ENCODE measurements around the gene GFPT2. TPM values are rescaled to one million over a fixed set of nuclear protein-coding genes. Genes with fewer than 3 reads are reported as not detected.

GFPT2 gene
- total RNA-seq, 2 experiments from 2014 or later = 0.15 to 0.37 TPM

- DNase-seq = no peak
- peaks cover 12% of the 10 kb centered on the region for H3K4me1 Mint-ChIP-seq
- ATAC-seq = no peak
- peaks cover 1% of the 10 kb centered on the region for H3K36me3 Mint-ChIP-seq
- no peak overlapping the region for H3K27ac Mint-ChIP-seq
- H3K4me3 Mint-ChIP-seq = no peak overlapping the region
- H3K9me3 Mint-ChIP-seq (ENCODE audit: low read depth) = no peaks in the 10 kb centered on the region
- CTCF ChIA-PET = interaction anchor here (0.7 to 6.8 kb wide), 5 partner anchors 17 to 33 kb away, joined by 3 to 147 read pairs (median 5); no protein-coding TSS in a partner anchor
- H3K27me3 Mint-ChIP-seq = no peaks in the 10 kb centered on the region
Observed at GRCh38 chr5:180296771-180297170, 56.4 kb downstream of the GFPT2 start.

- Mint-ChIP-seq H3K4me1 (peaks cover 23% of the 10 kb centered on the region), H3K36me3 (peaks cover 1% of the 10 kb centered on the region), H3K9me3 (ENCODE audit: low read depth) (no peaks in the 10 kb centered on the region), H3K27me3 (no peaks in the 10 kb centered on the region), H3K27ac (no peak overlapping the region), H3K4me3 (no peak overlapping the region)
- DNase-seq (no peak), ATAC-seq (no peak)
- CTCF ChIA-PET = interaction anchor here (0.6 to 6.8 kb wide), 7 partner anchors 12 to 175 kb away, joined by 3 to 147 read pairs (median 9); partner anchors contain the start of gene RASGEF1C
Observed at GRCh38 chr5:180294913-180295555, 58.1 kb downstream of the GFPT2 start.

- CTCF ChIA-PET = interaction anchor here (0.6 to 6.8 kb wide), 11 partner anchors 12 to 179 kb away, joined by 3 to 147 read pairs (median 9); partner anchors contain the start of gene RASGEF1C
- no peaks in the 10 kb centered on the region for H3K9me3 Mint-ChIP-seq (ENCODE audit: low read depth)
- DNase-seq (no peak), ATAC-seq (no peak)
- peak overlapping the region; percentile 15 for H3K27ac Mint-ChIP-seq
- no peaks in the 10 kb centered on the region for H3K27me3 Mint-ChIP-seq
- H3K4me3 Mint-ChIP-seq = no peak overlapping the region
- peaks cover 1% of the 10 kb centered on the region for H3K36me3 Mint-ChIP-seq
- H3K4me1 Mint-ChIP-seq = peaks cover 23% of the 10 kb centered on the region
Observed at GRCh38 chr5:180294411-180294810, 58.7 kb downstream of the GFPT2 start.

- CTCF ChIA-PET = interaction anchor here (0.7 to 6.8 kb wide), 16 partner anchors 11 to 285 kb away, joined by 3 to 147 read pairs (median 6); no protein-coding TSS in a partner anchor
- peaks cover 8% of the 10 kb centered on the region for H3K36me3 Mint-ChIP-seq
- ATAC-seq (peak; percentile 86), DNase-seq (peak; percentile 87)
- H3K4me3 Mint-ChIP-seq = peak within 1 kb of the TSS; percentile 93
- H3K27me3 Mint-ChIP-seq = no peaks in the 10 kb centered on the region
- peak within 1 kb of the TSS; percentile 98 for H3K27ac Mint-ChIP-seq
- no peaks in the 10 kb centered on the region for H3K9me3 Mint-ChIP-seq (ENCODE audit: low read depth)
- peaks cover 23% of the 10 kb centered on the region for H3K4me1 Mint-ChIP-seq
Observed at GRCh38 chr5:180291943-180292831, 60.9 kb downstream of the GFPT2 start, which contains the start of gene MAPK9. TSS of gene MAPK9 (minus strand) at chr5:180292083. CDS start at chr5:180280561, 11,522 bp downstream.

- Mint-ChIP-seq H3K4me1 (peaks cover 23% of the 10 kb centered on the region), H3K4me3 (peak overlapping the region; percentile 93), H3K9me3 (ENCODE audit: low read depth) (no peaks in the 10 kb centered on the region), H3K27me3 (no peaks in the 10 kb centered on the region), H3K36me3 (peaks cover 16% of the 10 kb centered on the region), H3K27ac (peak overlapping the region; percentile 61)
- DNase-seq = peak; percentile 51
- peak; percentile 31 for ATAC-seq
- CTCF ChIA-PET = interaction anchor here (1.2 to 6.8 kb wide), 6 partner anchors 10 to 601 kb away, joined by 3 to 147 read pairs (median 8); partner anchors contain the start of gene RASGEF1C
Observed at GRCh38 chr5:180291234-180291940, 61.7 kb downstream of the GFPT2 start.

GRCh38 chr5:180290568-180291233 lies 62.4 kb downstream of the GFPT2 start:
- no peaks in the 10 kb centered on the region for H3K9me3 Mint-ChIP-seq (ENCODE audit: low read depth)
- peaks cover 23% of the 10 kb centered on the region for H3K4me1 Mint-ChIP-seq
- no peak for DNase-seq
- peak overlapping the region; percentile 61 for H3K27ac Mint-ChIP-seq
- H3K27me3 Mint-ChIP-seq = no peaks in the 10 kb centered on the region
- H3K36me3 Mint-ChIP-seq = peaks cover 18% of the 10 kb centered on the region
- H3K4me3 Mint-ChIP-seq = peak overlapping the region; percentile 73
- CTCF ChIA-PET = interaction anchor here (1.2 to 6.8 kb wide), 4 partner anchors 24 to 601 kb away, joined by 3 to 147 read pairs (median 50); partner anchors contain the start of gene RASGEF1C
- no peak for ATAC-seq

GRCh38 chr5:180289966-180290365 lies 63.2 kb downstream of the GFPT2 start:
- H3K36me3 Mint-ChIP-seq = peaks cover 23% of the 10 kb centered on the region
- H3K4me1 Mint-ChIP-seq = peaks cover 23% of the 10 kb centered on the region
- CTCF ChIA-PET = interaction anchor here (1.6 to 6.8 kb wide), 4 partner anchors 25 to 600 kb away, joined by 3 to 147 read pairs (median 60); no protein-coding TSS in a partner anchor
- no peak for DNase-seq
- H3K27ac Mint-ChIP-seq = no peak overlapping the region
- ATAC-seq = no peak
- H3K9me3 Mint-ChIP-seq (ENCODE audit: low read depth) = no peaks in the 10 kb centered on the region
- H3K27me3 Mint-ChIP-seq = no peaks in the 10 kb centered on the region
- no peak overlapping the region for H3K4me3 Mint-ChIP-seq

GRCh38 chr5:180289433-180289832 lies 63.7 kb downstream of the GFPT2 start:
- peaks cover 29% of the 10 kb centered on the region for H3K36me3 Mint-ChIP-seq
- H3K27ac Mint-ChIP-seq = no peak overlapping the region
- DNase-seq = no peak
- H3K27me3 Mint-ChIP-seq = no peaks in the 10 kb centered on the region
- no peaks in the 10 kb centered on the region for H3K9me3 Mint-ChIP-seq (ENCODE audit: low read depth)
- H3K4me3 Mint-ChIP-seq = no peak overlapping the region
- CTCF ChIA-PET = interaction anchor here (4.9 kb wide), 1 partner anchor 26 kb away, joined by 25 read pairs; no protein-coding TSS in a partner anchor
- ATAC-seq = no peak
- H3K4me1 Mint-ChIP-seq = peaks cover 23% of the 10 kb centered on the region

- Mint-ChIP-seq H3K27ac (no peak overlapping the region), H3K9me3 (ENCODE audit: low read depth) (no peaks in the 10 kb centered on the region), H3K27me3 (no peaks in the 10 kb centered on the region), H3K4me3 (no peak overlapping the region), H3K4me1 (peaks cover 14% of the 10 kb centered on the region), H3K36me3 (peaks cover 43% of the 10 kb centered on the region)
- DNase-seq (no peak), ATAC-seq (no peak)
- CTCF ChIA-PET = interaction anchor here (4.9 kb wide), 1 partner anchor 27 kb away, joined by 25 read pairs; no protein-coding TSS in a partner anchor
Observed at GRCh38 chr5:180287868-180288267, 65.3 kb downstream of the GFPT2 start.

- Mint-ChIP-seq H3K4me3 (no peak overlapping the region), H3K27ac (no peak overlapping the region), H3K27me3 (no peaks in the 10 kb centered on the region), H3K9me3 (ENCODE audit: low read depth) (no peaks in the 10 kb centered on the region), H3K4me1 (peaks cover 11% of the 10 kb centered on the region), H3K36me3 (peaks cover 47% of the 10 kb centered on the region)
- no peak for ATAC-seq
- DNase-seq = no peak
- CTCF ChIA-PET = interaction anchor here (4.9 kb wide), 1 partner anchor 28 kb away, joined by 25 read pairs; no protein-coding TSS in a partner anchor
Observed at GRCh38 chr5:180287404-180287803, 65.7 kb downstream of the GFPT2 start.

GRCh38 chr5:180284149-180284548 lies 69.0 kb downstream of the GFPT2 start:
- H3K27ac Mint-ChIP-seq = no peak overlapping the region
- H3K4me1 Mint-ChIP-seq = no peaks in the 10 kb centered on the region
- DNase-seq (no peak), ATAC-seq (no peak)
- H3K36me3 Mint-ChIP-seq = peaks cover 75% of the 10 kb centered on the region
- no peak overlapping the region for H3K4me3 Mint-ChIP-seq
- no peaks in the 10 kb centered on the region for H3K27me3 Mint-ChIP-seq
- CTCF ChIA-PET = interaction anchor here (0.7 kb wide), 1 partner anchor 9 kb away, joined by 3 read pairs; no protein-coding TSS in a partner anchor
- peaks cover 7% of the 10 kb centered on the region for H3K9me3 Mint-ChIP-seq (ENCODE audit: low read depth)

GRCh38 chr5:180283026-180283615 lies 70.0 kb downstream of the GFPT2 start:
- ATAC-seq (no peak), DNase-seq (no peak)
- Mint-ChIP-seq H3K4me1 (no peaks in the 10 kb centered on the region), H3K4me3 (no peak overlapping the region), H3K27ac (no peak overlapping the region), H3K9me3 (ENCODE audit: low read depth) (peaks cover 11% of the 10 kb centered on the region), H3K27me3 (no peaks in the 10 kb centered on the region), H3K36me3 (peaks cover 81% of the 10 kb centered on the region)
- CTCF ChIA-PET = no interaction called here

Data from activated CD8-positive, alpha-beta memory T cell treated with anti-CD3 and anti-CD28 coated beads, Interleukin-2, amount 10 ng/mL, durations not matched to agents 7 days and 5 days (primary cell).